Activated CD8-positive, alpha-beta T cell treated with anti-CD3 and anti-CD28 coated beads, Interleukin-2, amount 10 ng/mL, durations not matched to agents 7 days and 5 days (primary cell): Measurements from ENCODE around the gene MCM3AP. TPM values are rescaled to one million over a fixed set of nuclear protein-coding genes. Genes with fewer than 3 reads are reported as not detected.
"Not testable (repeated sequence)": the region's sequence is repeated elsewhere in the genome, so short reads cannot be mapped to it uniquely, and the experiment has no call there.

Experiments used
- ATAC-seq: fragments of 150-1000 bp; cut with Tn5 transposase; one replicate; pipeline ENCODE4 v1.10.0; 2021; ENCODE audit warnings: moderate library complexity
- CTCF ChIA-PET: fragments of 350-600 bp; sonication (Branson Sonifier 250); formaldehyde crosslinking; loops from one replicate; lab custom pipeline; 2021; ENCODE audit warnings: antibody characterized with exemption; lab: Charles Lee
- POLR2A ChIA-PET: fragments of 350-600 bp; sonication (Branson Sonifier 250); formaldehyde crosslinking; loops from one replicate; lab custom pipeline; 2021; ENCODE audit warnings: antibody characterized with exemption; lab: Charles Lee
- DNase-seq: peaks from one replicate; pipeline ENCODE4 v3.0.0-alpha.2; 2020
- H3K27ac Mint-ChIP-seq: one replicate; pipeline ENCODE4 v1.8.0; 2021; ENCODE audit warnings: mild to moderate bottlenecking, mixed read lengths
- H3K27me3 Mint-ChIP-seq: one replicate; pipeline ENCODE4 v1.8.0; 2021; ENCODE audit warnings: low read depth, mixed read lengths
- H3K36me3 Mint-ChIP-seq: one replicate; pipeline ENCODE4 v1.8.0; 2021; ENCODE audit warnings: low read depth, mixed read lengths
- H3K4me1 Mint-ChIP-seq: one replicate; pipeline ENCODE4 v1.8.0; 2021; ENCODE audit warnings: low read depth, mixed read lengths
- H3K4me3 Mint-ChIP-seq: one replicate; pipeline ENCODE4 v1.8.0; 2021; ENCODE audit warnings: mild to moderate bottlenecking, mixed read lengths
- H3K9me3 Mint-ChIP-seq: one replicate; pipeline ENCODE4 v1.8.0; 2022; ENCODE audit warnings: mixed read lengths; ENCODE audit not compliant: insufficient read depth
- total RNA-seq, 2 experiments: library from RNA; stranded (reverse); gene quantifications; one replicate each; pipeline ENCODE4 v1.2.3, GENCODE V29; 2021

MCM3AP gene
- total RNA-seq, 2 experiments from 2014 or later = 106 to 113 TPM

DNA sequence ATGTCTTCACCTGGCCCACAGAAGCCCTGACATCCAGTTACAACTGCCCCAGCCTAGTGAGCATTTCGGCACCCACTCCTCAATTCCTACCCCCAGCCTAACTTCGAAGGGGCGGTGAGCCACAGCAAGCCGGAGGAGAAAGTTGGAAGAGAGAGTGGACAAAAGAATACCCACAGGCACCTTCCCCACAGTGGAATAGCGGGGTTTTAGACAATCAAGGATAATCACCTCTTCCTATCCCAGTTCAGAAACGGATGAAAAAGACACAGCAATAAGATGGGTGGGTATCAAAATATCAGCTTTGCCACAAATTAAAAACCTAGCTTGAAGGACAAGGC, 55.5 kb downstream of the MCM3AP start:
- POLR2A ChIA-PET = interaction anchor here (0.7 to 1.5 kb wide), 2 partner anchors 11 to 93 kb away, joined by 4 read pairs; partner anchors contain the start of gene C21orf58
- Mint-ChIP-seq H3K27ac (peak overlapping the region; percentile 72), H3K36me3 (peaks cover 62% of the 10 kb centered on the region), H3K9me3 (no peaks in the 10 kb centered on the region), H3K4me3 (peak overlapping the region; percentile 98), H3K27me3 (no peaks in the 10 kb centered on the region), H3K4me1 (peaks cover 69% of the 10 kb centered on the region)
- CTCF ChIA-PET = interaction anchor here (0.9 to 2.6 kb wide), 7 partner anchors 10 to 86 kb away, joined by 3 to 10 read pairs (median 4); no protein-coding TSS in a partner anchor
- no peak for ATAC-seq
- no peak for DNase-seq

DNA sequence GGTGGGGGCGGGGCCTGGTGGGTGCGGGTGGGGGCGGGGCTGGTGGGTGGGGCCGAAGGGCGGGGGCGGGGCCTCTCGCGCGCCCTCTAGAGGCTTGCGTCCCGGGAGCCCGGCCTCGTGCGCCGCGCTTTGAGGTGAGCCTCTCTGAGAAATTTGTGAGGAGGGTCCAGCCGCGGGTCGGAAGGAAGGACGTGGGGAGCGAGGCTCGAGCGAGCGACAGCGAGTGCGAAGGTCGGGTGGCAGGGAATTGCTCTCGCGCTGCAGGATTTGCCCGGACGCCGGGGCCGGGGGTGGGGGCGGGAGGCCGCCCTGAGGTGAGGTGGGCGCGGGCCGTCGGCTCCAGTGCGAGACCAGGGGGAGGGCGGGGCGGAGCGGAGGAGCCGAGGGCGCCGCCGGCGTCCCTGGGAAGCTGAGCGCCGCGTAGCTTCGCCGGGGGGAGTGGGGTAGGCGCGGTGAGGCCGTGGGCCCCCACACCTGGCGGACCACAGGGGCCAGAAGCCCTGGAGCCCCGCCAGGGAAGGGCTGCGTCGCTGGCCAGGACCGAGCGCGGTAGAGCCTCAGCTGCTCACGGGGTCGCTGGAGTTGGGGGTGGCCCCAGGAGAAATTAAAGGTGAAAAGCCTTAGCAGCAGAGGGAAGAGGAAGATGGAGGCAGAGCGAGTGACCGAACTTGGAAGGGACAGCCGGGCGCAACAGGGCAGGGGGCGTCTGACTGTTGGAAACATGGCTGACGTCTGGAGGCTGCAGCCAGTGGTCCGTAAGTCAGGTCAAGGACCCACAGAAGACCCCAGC, 56.1 kb downstream of the MCM3AP start:
- H3K4me3 Mint-ChIP-seq = peak overlapping the region; percentile 98
- ATAC-seq = peak; percentile 39
- no peaks in the 10 kb centered on the region for H3K27me3 Mint-ChIP-seq
- peaks cover 63% of the 10 kb centered on the region for H3K4me1 Mint-ChIP-seq
- H3K9me3 Mint-ChIP-seq = no peaks in the 10 kb centered on the region
- DNase-seq = no peak
- H3K36me3 Mint-ChIP-seq = peaks cover 57% of the 10 kb centered on the region
- POLR2A ChIA-PET = interaction anchor here (0.7 to 1.5 kb wide), 2 partner anchors 11 to 584 kb away, joined by 3 to 4 read pairs; no protein-coding TSS in a partner anchor
- CTCF ChIA-PET = interaction anchor here (1.0 to 2.6 kb wide), 6 partner anchors 10 to 86 kb away, joined by 3 to 10 read pairs (median 6); no protein-coding TSS in a partner anchor
- H3K27ac Mint-ChIP-seq = peak overlapping the region; percentile 99

DNA sequence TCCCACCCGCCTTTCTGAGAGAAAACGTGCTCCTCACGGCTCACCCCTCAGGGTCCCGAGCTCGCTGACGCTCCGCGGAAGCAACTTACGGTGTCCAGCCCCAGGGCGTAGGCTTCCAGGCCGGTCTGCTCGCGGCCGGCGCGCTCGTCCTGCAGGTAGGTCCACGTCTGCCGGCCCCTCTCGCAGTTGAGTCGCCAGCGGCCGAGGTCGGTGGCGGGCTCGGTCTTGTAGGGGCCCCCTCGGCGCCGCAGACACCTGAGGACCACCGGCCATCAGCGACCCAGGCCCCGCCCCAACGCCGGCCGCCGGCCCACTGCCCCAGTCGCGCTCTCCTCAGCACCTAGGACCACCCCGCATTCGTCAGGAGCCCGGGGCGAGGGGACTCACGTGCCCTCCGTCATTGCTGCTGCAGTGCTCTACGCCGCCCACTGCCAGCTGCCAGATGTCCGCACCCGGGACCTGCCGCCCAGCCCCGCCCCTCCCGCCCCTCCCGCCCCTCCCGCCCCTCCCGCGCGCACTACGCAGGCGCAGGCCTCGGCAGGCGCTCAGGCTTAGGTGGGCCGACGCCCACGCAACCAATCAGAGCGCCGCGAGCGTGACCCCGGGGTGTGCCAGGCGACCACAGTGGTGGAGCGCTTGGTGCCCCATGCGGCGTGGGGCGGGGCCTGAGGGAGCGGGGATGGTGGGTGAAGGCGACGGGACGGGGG, 56.9 kb downstream of the MCM3AP start, which contains the start of gene LSS:
Gene LSS, minus strand, starts transcription at position 430 of the 707 bp plus-strand sequence. Its CDS starts 29 bp downstream, at position 401.
- peak within 1 kb of the TSS; percentile 98 for H3K4me3 Mint-ChIP-seq
- ChIA-PET CTCF (interaction anchor here (1.4 to 1.5 kb wide), 2 partner anchors 8 to 13 kb away, joined by 4 read pairs; no protein-coding TSS in a partner anchor), POLR2A (interaction anchor here (0.7 kb wide), 1 partner anchor 583 kb away, joined by 3 read pairs; no protein-coding TSS in a partner anchor)
- peak; percentile 99 for DNase-seq
- peaks cover 52% of the 10 kb centered on the region for H3K36me3 Mint-ChIP-seq
- no peaks in the 10 kb centered on the region for H3K27me3 Mint-ChIP-seq
- H3K27ac Mint-ChIP-seq = peak within 1 kb of the TSS; percentile 99
- H3K9me3 Mint-ChIP-seq = no peaks in the 10 kb centered on the region
- H3K4me1 Mint-ChIP-seq = peaks cover 55% of the 10 kb centered on the region
- peak; percentile 98 for ATAC-seq

DNA sequence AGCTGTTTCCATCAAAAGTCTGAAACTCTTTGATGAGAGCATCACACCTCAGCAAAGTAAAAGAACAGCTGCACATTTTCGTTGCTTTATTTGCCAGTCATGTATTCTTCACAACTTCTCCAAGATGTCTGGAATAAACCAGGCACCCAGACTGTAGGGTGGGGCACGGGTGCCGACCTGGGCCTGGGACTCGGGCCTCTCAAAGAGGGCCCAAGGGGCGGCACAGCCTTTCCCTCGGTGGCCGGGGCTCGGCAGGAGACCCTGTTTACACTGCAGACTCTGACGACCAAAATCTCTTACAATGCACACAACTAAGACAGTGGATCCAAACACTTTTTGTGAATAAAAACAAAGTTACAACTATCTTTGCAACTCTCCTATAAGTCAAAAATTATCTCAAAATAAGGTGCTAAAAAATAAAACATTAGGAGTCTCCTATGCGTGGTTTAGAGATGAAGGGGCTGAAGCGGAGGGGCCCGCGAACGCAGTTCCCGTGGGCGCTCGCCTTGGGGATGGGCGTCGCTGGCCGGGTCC, 57.5 kb downstream of the MCM3AP start:
- peaks cover 52% of the 10 kb centered on the region for H3K4me1 Mint-ChIP-seq
- ChIA-PET POLR2A (no interaction called here), CTCF (interaction anchor here (0.9 to 1.5 kb wide), 2 partner anchors 9 to 26 kb away, joined by 3 to 4 read pairs; no protein-coding TSS in a partner anchor)
- H3K36me3 Mint-ChIP-seq = peaks cover 48% of the 10 kb centered on the region
- H3K4me3 Mint-ChIP-seq = peak overlapping the region; percentile 86
- no peaks in the 10 kb centered on the region for H3K27me3 Mint-ChIP-seq
- H3K9me3 Mint-ChIP-seq = no peaks in the 10 kb centered on the region
- DNase-seq (no peak), ATAC-seq (no peak)
- H3K27ac Mint-ChIP-seq = peak overlapping the region; percentile 66

DNA sequence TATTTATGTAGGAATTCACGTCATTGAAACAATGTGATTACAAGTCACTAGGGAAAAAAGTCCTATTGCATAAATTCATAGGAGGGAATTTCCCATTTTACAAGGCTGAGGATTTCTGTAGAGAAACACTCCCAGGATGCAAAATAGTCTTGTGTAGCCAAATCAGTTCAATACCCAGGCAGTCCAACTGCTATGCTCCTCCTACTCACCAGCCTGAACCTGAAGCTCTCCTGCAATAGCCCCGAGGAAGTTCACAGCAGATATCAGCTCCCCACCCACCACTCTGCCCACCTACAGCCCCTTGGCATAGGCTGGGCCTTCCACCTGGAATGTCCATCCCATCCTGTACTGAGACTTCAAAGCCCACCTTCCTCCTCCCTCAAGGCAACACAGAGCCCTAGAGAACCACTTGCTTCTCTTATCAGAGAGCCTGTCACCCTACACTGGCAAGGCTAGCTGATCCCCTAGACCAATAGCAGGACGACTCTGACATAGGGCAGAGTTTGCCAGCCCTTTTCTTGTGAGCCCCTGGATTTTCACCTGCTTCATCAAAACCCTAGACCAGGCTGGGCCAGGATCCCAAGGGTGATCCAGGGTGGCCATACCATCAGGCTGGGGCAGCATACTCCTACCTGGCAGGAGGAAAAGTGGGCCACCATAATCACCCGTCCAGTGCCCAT, 58.4 kb downstream of the MCM3AP start:
- DNase-seq (no peak), ATAC-seq (no peak)
- no peaks in the 10 kb centered on the region for H3K27me3 Mint-ChIP-seq
- H3K4me1 Mint-ChIP-seq = peaks cover 52% of the 10 kb centered on the region
- ChIA-PET CTCF (interaction anchor here (0.9 to 1.5 kb wide), 2 partner anchors 9 to 27 kb away, joined by 3 to 4 read pairs; no protein-coding TSS in a partner anchor), POLR2A (no interaction called here)
- peak overlapping the region; percentile 66 for H3K27ac Mint-ChIP-seq
- H3K4me3 Mint-ChIP-seq = peak overlapping the region; percentile 86
- H3K36me3 Mint-ChIP-seq = peaks cover 46% of the 10 kb centered on the region
- no peaks in the 10 kb centered on the region for H3K9me3 Mint-ChIP-seq

DNA sequence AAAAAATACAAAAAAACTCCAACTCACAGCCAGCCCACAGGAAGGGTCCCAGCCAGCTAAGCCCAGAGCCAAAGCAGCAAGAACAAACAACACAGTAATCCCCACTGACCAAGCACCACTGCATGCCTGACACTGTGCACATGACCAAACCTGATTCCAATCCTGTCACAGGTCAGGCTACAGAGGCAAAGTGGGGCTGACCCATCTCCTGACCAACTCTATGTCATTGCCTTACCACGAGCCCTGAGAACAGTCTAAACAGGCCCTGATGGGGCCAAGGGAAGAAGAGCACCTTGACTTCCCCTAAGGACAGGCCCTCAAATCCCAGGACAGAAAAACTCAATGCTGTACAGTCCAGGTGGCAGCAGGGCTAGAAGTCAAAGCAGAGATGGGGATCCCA, 59.3 kb downstream of the MCM3AP start:
- Mint-ChIP-seq H3K27me3 (no peaks in the 10 kb centered on the region), H3K4me3 (no peak overlapping the region), H3K27ac (no peak overlapping the region), H3K9me3 (no peaks in the 10 kb centered on the region), H3K4me1 (peaks cover 44% of the 10 kb centered on the region), H3K36me3 (peaks cover 41% of the 10 kb centered on the region)
- DNase-seq (no peak), ATAC-seq (no peak)
- POLR2A ChIA-PET = interaction anchor here (0.7 kb wide), 1 partner anchor 242 kb away, joined by 3 read pairs; no protein-coding TSS in a partner anchor
- CTCF ChIA-PET = no interaction called here

DNA sequence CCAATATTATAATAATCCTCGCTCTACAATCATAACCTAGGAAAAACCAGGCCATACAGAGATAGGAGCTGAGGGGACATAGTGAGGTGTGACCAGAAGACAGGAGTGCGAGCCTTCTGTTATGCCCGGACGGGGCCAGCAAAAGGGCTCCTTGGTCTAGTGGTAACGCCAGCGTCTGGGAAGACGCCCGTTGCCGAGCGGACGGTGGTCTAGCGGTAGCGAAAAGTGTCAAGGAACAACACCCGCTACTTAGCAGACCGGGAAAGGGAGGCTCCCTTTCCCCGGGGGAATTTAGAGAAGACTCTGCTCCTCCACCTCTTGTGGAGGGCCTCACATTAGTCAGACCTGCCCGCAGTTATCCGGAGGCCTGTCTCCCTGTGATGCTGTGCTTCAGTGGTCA, 61.8 kb downstream of the MCM3AP start:
- CTCF ChIA-PET, POLR2A ChIA-PET, H3K9me3 Mint-ChIP-seq, DNase-seq, H3K27me3 Mint-ChIP-seq, H3K4me3 Mint-ChIP-seq, ATAC-seq, H3K27ac Mint-ChIP-seq: not testable (repeated sequence)
- peaks cover 34% of the 10 kb centered on the region for H3K36me3 Mint-ChIP-seq
- peaks cover 27% of the 10 kb centered on the region for H3K4me1 Mint-ChIP-seq

DNA sequence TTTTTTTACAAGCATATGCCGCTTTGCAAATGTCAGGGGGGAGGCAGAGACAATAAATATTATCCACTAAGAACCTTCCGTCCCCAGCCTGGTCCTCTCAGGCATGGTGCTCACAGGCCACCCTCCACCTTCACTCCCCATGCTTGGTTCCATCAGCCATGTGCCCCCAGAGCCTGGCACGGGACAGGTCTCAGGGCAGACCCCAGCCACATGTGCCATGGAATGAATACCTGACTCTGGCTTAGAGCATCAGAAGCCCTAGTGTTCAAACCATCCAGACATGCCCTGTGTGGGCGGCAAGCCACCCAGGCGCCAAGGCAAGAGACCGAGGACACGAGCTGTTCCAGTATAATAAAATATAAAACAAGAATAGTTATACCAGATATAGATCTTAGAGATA, 62.2 kb downstream of the MCM3AP start:
- Mint-ChIP-seq H3K4me1 (peaks cover 27% of the 10 kb centered on the region), H3K27me3 (no peaks in the 10 kb centered on the region)
- CTCF ChIA-PET = no interaction called here

DNA sequence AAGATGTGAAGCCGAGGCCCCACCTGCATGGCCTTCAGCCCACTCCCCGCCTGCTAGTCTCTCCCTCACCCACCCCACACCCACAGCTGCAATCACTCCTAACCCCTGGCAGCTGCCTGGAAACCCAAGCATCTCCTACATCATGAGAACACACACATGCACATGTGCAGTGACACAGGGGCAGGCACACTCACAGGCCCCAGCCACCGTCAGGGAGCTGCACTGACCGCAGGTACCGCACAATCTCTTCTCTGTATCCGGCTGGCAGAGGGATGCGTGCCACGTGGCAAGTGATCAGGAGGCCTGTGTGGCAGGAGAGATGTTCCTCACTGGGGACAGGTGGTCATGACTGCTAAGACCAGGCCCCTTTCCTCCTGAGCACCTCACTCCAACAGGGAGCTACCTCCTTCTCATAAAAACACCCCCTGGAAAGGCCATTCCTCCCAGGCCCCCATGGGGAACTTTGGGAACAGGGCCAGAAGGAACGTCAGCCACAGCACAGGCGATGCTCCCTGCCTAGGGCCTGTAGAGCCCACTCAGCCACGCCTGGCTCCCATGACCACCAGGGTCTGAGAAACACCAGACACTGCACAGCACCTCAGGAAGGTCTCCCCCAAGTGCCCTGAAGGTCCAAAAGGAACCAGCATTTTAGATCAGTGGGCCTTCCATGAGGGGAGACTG, 62.8 kb downstream of the MCM3AP start:
- Mint-ChIP-seq H3K9me3 (no peaks in the 10 kb centered on the region), H3K27ac (no peak overlapping the region), H3K36me3 (peaks cover 32% of the 10 kb centered on the region), H3K4me1 (peaks cover 22% of the 10 kb centered on the region), H3K4me3 (no peak overlapping the region), H3K27me3 (no peaks in the 10 kb centered on the region)
- ATAC-seq = no peak
- CTCF ChIA-PET = interaction anchor here (1.1 kb wide), 1 partner anchor 8 kb away, joined by 3 read pairs; no protein-coding TSS in a partner anchor
- no peak for DNase-seq
- POLR2A ChIA-PET = no interaction called here

More for the DNA sequence above, 62.2 kb downstream of the MCM3AP start:
- POLR2A ChIA-PET = no interaction called here
- Mint-ChIP-seq H3K4me3 (no peak overlapping the region), H3K9me3 (no peaks in the 10 kb centered on the region), H3K36me3 (peaks cover 34% of the 10 kb centered on the region), H3K27ac (no peak overlapping the region)
- DNase-seq = no peak
- ATAC-seq = no peak

DNA sequence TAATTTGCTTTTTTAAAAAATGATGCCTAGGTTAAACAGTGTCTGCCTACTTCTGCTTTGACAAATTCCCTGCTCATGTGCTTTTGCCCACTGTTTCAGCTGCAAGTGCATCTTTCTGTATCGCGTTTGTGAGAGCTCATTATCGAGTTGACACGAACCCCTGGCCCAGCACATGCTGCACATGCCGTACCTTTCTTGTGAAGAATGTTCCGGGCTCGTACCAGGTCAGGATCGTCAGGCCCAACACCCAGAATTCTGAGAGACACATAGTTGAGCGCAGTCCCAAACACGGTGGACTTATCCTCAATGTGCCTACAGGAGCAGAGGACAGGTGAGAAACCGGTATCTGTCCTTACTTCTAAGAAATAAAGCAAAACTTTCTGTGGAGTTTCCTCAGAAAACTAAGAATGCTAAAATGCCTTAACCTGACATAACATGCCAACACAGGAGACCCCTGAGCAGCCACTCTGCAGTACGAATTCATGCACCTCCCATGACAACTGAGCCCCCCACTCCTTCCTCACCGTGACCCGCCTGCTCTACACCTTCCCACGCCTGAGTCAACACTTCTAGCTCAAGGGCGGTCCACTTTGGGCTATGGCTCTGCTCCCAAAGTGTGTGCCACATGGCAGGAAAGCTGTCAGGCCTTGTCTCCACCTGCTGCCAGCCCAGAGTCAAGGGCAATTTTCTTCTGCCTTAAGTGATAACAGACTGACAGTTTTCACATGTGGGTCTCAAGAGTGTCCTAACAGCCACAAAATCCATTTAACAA, 63.6 kb downstream of the MCM3AP start:
- POLR2A ChIA-PET = no interaction called here
- no peak for DNase-seq
- no peak for ATAC-seq
- Mint-ChIP-seq H3K36me3 (peaks cover 25% of the 10 kb centered on the region), H3K9me3 (no peaks in the 10 kb centered on the region), H3K4me1 (peaks cover 15% of the 10 kb centered on the region), H3K4me3 (no peak overlapping the region), H3K27ac (peak overlapping the region; percentile 57), H3K27me3 (no peaks in the 10 kb centered on the region)
- CTCF ChIA-PET = interaction anchor here (1.1 kb wide), 1 partner anchor 9 kb away, joined by 3 read pairs; no protein-coding TSS in a partner anchor
